ENCODE results near the gene SPESP1. TPM values are rescaled to one million over a fixed set of nuclear protein-coding genes. Genes with fewer than 3 reads are reported as not detected.

Gene SPESP1
- total and polyA plus RNA-seq, 9 of the 15 experiments (the other 6 are each of a cell fraction or from before 2014, with no cell fraction given) = not detected

- no peak for TF ChIP-seq HBP1 (CRISPR knock-in tag; IDR thresholded peaks at IDR 0.05)
- TF ChIP-seq ZNF655 (CRISPR knock-in tag; IDR thresholded peaks at IDR 0.05) = no peak
- TF ChIP-seq BMI1 (IDR thresholded peaks at IDR 0.05; ENCODE audit: low read length) = no peak
- no peak for TF ChIP-seq ZNF121 (CRISPR knock-in tag; conservative IDR thresholded peaks at IDR 0.05)
- TF ChIP-seq NFATC3 (IDR thresholded peaks at IDR 0.05) = no peak
- TF ChIP-seq CAMTA2 (CRISPR knock-in tag; conservative IDR thresholded peaks at IDR 0.05) = no peak
- peak; percentile 99 for TF ChIP-seq POLR2AphosphoS5 (IDR thresholded peaks at IDR 0.05; ENCODE audit: control insufficient read depth, insufficient read depth, low read depth, low read length)
- no peak for TF ChIP-seq MYBL2 (IDR thresholded peaks at IDR 0.05; ENCODE audit: low read depth)
- no peak for TF ChIP-seq MYBL2 (CRISPR knock-in tag; IDR thresholded peaks at IDR 0.05; ENCODE audit: borderline replicate concordance)
- no peak for TF ChIP-seq NELFE (IDR thresholded peaks at IDR 0.05; ENCODE audit: insufficient read depth, insufficient read length)
- TF ChIP-seq RNF2 (IDR thresholded peaks at IDR 0.05) = peak; percentile 78; the same call in 1 of the 2 replicates
- peak; percentile 32 to 66; a peak in 3 of 4 replicates for TF ChIP-seq MNT (conservative IDR thresholded peaks at IDR 0.05)
- no peak for TF ChIP-seq ZNF324 (CRISPR knock-in tag; IDR thresholded peaks at IDR 0.05)
- TF ChIP-seq RHOXF2B (CRISPR knock-in tag; conservative IDR thresholded peaks at IDR 0.05) = no peak
- TF ChIP-seq ZNF445 (CRISPR knock-in tag; IDR thresholded peaks at IDR 0.05; ENCODE audit: low read depth) = no peak
- no peak for TF ChIP-seq RBM14 (IDR thresholded peaks at IDR 0.05; ENCODE audit: borderline replicate concordance, insufficient read depth, low read depth, low read length)
- no peak for TF ChIP-seq POLR2AphosphoS2 (IDR thresholded peaks at IDR 0.05; ENCODE audit: low read length)
- TF ChIP-seq ARHGAP35 (IDR thresholded peaks at IDR 0.05; ENCODE audit: partially characterized antibody) = no peak
- TF ChIP-seq PATZ1 (CRISPR knock-in tag; IDR thresholded peaks at IDR 0.05; ENCODE audit: borderline replicate concordance) = no peak
- no peak for TF ChIP-seq CREB5 (CRISPR knock-in tag; IDR thresholded peaks at IDR 0.05)
- TF ChIP-seq OTX1 (CRISPR knock-in tag; IDR thresholded peaks at IDR 0.05) = no peak
- no peak for TF ChIP-seq ELK1 (CRISPR knock-in tag; IDR thresholded peaks at IDR 0.05)
Measured at GRCh38 chr15:68991723-68992122, 61.4 kb downstream of the SPESP1 start (continued).

All from K562 (cell line).